ENCODE data around the gene MSANTD4.

DNA sequence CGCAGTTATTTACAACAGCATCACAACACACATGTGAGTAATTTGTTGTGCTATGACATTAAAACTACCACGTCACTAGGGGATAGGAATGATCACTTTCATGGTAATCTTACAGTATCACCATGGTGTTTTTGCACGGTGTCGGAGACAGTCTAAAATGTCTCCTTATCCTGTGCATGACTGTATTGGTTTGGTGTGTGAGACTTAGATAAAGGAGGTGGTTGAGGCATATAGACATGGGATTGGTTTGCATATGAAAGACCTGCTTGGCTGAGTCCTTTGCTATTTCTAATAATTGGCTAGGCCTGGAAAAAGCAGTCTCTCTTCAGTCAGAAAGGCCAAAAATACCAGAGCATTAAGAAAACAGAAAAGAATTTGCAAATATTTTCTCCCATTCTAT lies 30.2 kb downstream of the MSANTD4 start:
- TF ChIP-seq EZH2 (IDR thresholded peaks at IDR 0.05; ENCODE audit: insufficient read depth, poor library complexity, severe bottlenecking) (no peak), EZH2phosphoT487 (IDR thresholded peaks at IDR 0.05; ENCODE audit: insufficient read depth, low read depth) (no peak)

All from GM23248 (cell line).